Stimulated activated effector memory CD8-positive, alpha-beta T cell treated with anti-CD3 and anti-CD28 coated beads, Interleukin-12 subunit alpha, Interleukin-12 subunit beta, amount 100 ng/mL, for 72 hours (primary cell): ENCODE results near the gene RIPK4.

Source experiments
- ATAC-seq: fragments of 150-1000 bp; cut with Tn5 transposase; 2 replicates; pipeline ENCODE4 v1.10.0; 2021
- DNase-seq, 2 donors: peaks; one replicate each; pipeline ENCODE4 v3.0.0; 2021 to 2022; ENCODE audit warnings: low spot score in 2 of 2
- H3K27ac Mint-ChIP-seq: one replicate; pipeline ENCODE4 v1.8.0; 2022; ENCODE audit warnings: mild to moderate bottlenecking, mixed read lengths
- H3K36me3 Mint-ChIP-seq: one replicate; pipeline ENCODE4 v1.8.0; 2022; ENCODE audit warnings: mild to moderate bottlenecking, mixed read lengths
- H3K4me1 Mint-ChIP-seq: one replicate; pipeline ENCODE4 v1.8.0; 2022; ENCODE audit warnings: mixed read lengths
- H3K4me3 Mint-ChIP-seq: one replicate; pipeline ENCODE4 v1.8.0; 2022; ENCODE audit warnings: mild to moderate bottlenecking, mixed read lengths
- H3K9me3 Mint-ChIP-seq: one replicate; pipeline ENCODE4 v1.8.0; 2022; ENCODE audit warnings: mixed read lengths

RIPK4 gene

GRCh38 chr21:41743321-41744027 lies 23.4 kb downstream of the RIPK4 start:
- Mint-ChIP-seq H3K9me3 (no peaks in the 10 kb centered on the region), H3K27ac (no peak overlapping the region), H3K36me3 (no peaks in the 10 kb centered on the region), H3K4me1 (no peaks in the 10 kb centered on the region), H3K4me3 (no peak overlapping the region)
- ATAC-seq (no peak), DNase-seq (no peak)

- Mint-ChIP-seq H3K4me1 (no peaks in the 10 kb centered on the region), H3K4me3 (no peak overlapping the region), H3K27ac (no peak overlapping the region), H3K9me3 (no peaks in the 10 kb centered on the region), H3K36me3 (no peaks in the 10 kb centered on the region)
- DNase-seq = no peak
- ATAC-seq = no peak
Observed at GRCh38 chr21:41742073-41742875, 24.6 kb downstream of the RIPK4 start.

- no peaks in the 10 kb centered on the region for H3K4me1 Mint-ChIP-seq
- H3K27ac Mint-ChIP-seq = no peak overlapping the region
- no peaks in the 10 kb centered on the region for H3K36me3 Mint-ChIP-seq
- H3K9me3 Mint-ChIP-seq = no peaks in the 10 kb centered on the region
- DNase-seq = no peak
- no peak for ATAC-seq
- no peak overlapping the region for H3K4me3 Mint-ChIP-seq
Observed at GRCh38 chr21:41741253-41742072, 25.4 kb downstream of the RIPK4 start.

GRCh38 chr21:41740604-41741252 lies 26.1 kb downstream of the RIPK4 start:
- no peaks in the 10 kb centered on the region for H3K36me3 Mint-ChIP-seq
- H3K4me3 Mint-ChIP-seq = no peak overlapping the region
- ATAC-seq (no peak), DNase-seq (no peak)
- H3K27ac Mint-ChIP-seq = no peak overlapping the region
- H3K4me1 Mint-ChIP-seq = no peaks in the 10 kb centered on the region
- H3K9me3 Mint-ChIP-seq = no peaks in the 10 kb centered on the region

- no peak for ATAC-seq
Observed at GRCh38 chr21:41739936-41740335, 26.9 kb downstream of the RIPK4 start.

GRCh38 chr21:41739011-41739410 lies 27.8 kb downstream of the RIPK4 start:
- ATAC-seq (no peak), DNase-seq (no peak)
- no peak overlapping the region for H3K4me3 Mint-ChIP-seq
- H3K36me3 Mint-ChIP-seq = no peaks in the 10 kb centered on the region
- no peaks in the 10 kb centered on the region for H3K4me1 Mint-ChIP-seq
- H3K27ac Mint-ChIP-seq = no peak overlapping the region
- no peaks in the 10 kb centered on the region for H3K9me3 Mint-ChIP-seq

More at GRCh38 chr21:41739936-41740335, 26.9 kb downstream of the RIPK4 start:
- Mint-ChIP-seq H3K9me3 (no peaks in the 10 kb centered on the region), H3K36me3 (no peaks in the 10 kb centered on the region), H3K4me3 (no peak overlapping the region), H3K4me1 (no peaks in the 10 kb centered on the region), H3K27ac (no peak overlapping the region)
- DNase-seq = no peak

GRCh38 chr21:41737651-41738324 lies 29.1 kb downstream of the RIPK4 start:
- Mint-ChIP-seq H3K4me1 (no peaks in the 10 kb centered on the region), H3K36me3 (no peaks in the 10 kb centered on the region), H3K27ac (no peak overlapping the region), H3K9me3 (no peaks in the 10 kb centered on the region), H3K4me3 (no peak overlapping the region)
- DNase-seq (no peak), ATAC-seq (no peak)

GRCh38 chr21:41736423-41736822 lies 30.4 kb downstream of the RIPK4 start:
- no peak for ATAC-seq
- Mint-ChIP-seq H3K27ac (no peak overlapping the region), H3K4me1 (no peaks in the 10 kb centered on the region), H3K4me3 (no peak overlapping the region), H3K36me3 (no peaks in the 10 kb centered on the region), H3K9me3 (peaks cover 7% of the 10 kb centered on the region)
- DNase-seq = no peak

GRCh38 chr21:41733951-41734689 lies 32.7 kb downstream of the RIPK4 start:
- DNase-seq = no peak
- Mint-ChIP-seq H3K4me1 (no peaks in the 10 kb centered on the region), H3K4me3 (no peak overlapping the region), H3K27ac (no peak overlapping the region), H3K9me3 (peaks cover 10% of the 10 kb centered on the region), H3K36me3 (no peaks in the 10 kb centered on the region)
- no peak for ATAC-seq

- DNase-seq (no peak), ATAC-seq (no peak)
- no peaks in the 10 kb centered on the region for H3K36me3 Mint-ChIP-seq
- H3K27ac Mint-ChIP-seq = no peak overlapping the region
- H3K9me3 Mint-ChIP-seq = peaks cover 10% of the 10 kb centered on the region
- peaks cover 5% of the 10 kb centered on the region for H3K4me1 Mint-ChIP-seq
- H3K4me3 Mint-ChIP-seq = no peak overlapping the region
Observed at GRCh38 chr21:41731081-41731480, 35.8 kb downstream of the RIPK4 start.

- no peaks in the 10 kb centered on the region for H3K36me3 Mint-ChIP-seq
- ATAC-seq (no peak), DNase-seq (no peak)
- peaks cover 8% of the 10 kb centered on the region for H3K4me1 Mint-ChIP-seq
- H3K4me3 Mint-ChIP-seq = no peak overlapping the region
- H3K9me3 Mint-ChIP-seq = peaks cover 10% of the 10 kb centered on the region
- H3K27ac Mint-ChIP-seq = no peak overlapping the region
Observed at GRCh38 chr21:41730367-41730765, 36.5 kb downstream of the RIPK4 start.

GRCh38 chr21:41729701-41730366 lies 37.0 kb downstream of the RIPK4 start:
- H3K4me1 Mint-ChIP-seq = peaks cover 10% of the 10 kb centered on the region
- H3K4me3 Mint-ChIP-seq = no peak overlapping the region
- H3K36me3 Mint-ChIP-seq = no peaks in the 10 kb centered on the region
- DNase-seq = no peak
- no peak overlapping the region for H3K27ac Mint-ChIP-seq
- ATAC-seq = no peak
- peaks cover 10% of the 10 kb centered on the region for H3K9me3 Mint-ChIP-seq

- peaks cover 10% of the 10 kb centered on the region for H3K9me3 Mint-ChIP-seq
- ATAC-seq (no peak), DNase-seq (no peak)
- H3K27ac Mint-ChIP-seq = no peak overlapping the region
- H3K36me3 Mint-ChIP-seq = no peaks in the 10 kb centered on the region
- peaks cover 10% of the 10 kb centered on the region for H3K4me1 Mint-ChIP-seq
- no peak overlapping the region for H3K4me3 Mint-ChIP-seq
Observed at GRCh38 chr21:41727784-41728763, 38.8 kb downstream of the RIPK4 start.
